ENCODE results near the gene MORN2.

GRCh38 chr2:38835990-38836389, 39.8 kb upstream of the MORN2 start:
- no peak for TF ChIP-seq CBX5 (CRISPR knock-in tag; IDR thresholded peaks at IDR 0.05; ENCODE audit: borderline replicate concordance)
- TF ChIP-seq YY1 (IDR thresholded peaks at IDR 0.05; ENCODE audit: insufficient read depth, insufficient replicate concordance, low read depth, low read length) = no peak
- TF ChIP-seq NCOA5 (CRISPR knock-in tag; IDR thresholded peaks at IDR 0.05) = no peak
